Upper lobe of left lung (tissue), 6 donors: ENCODE results near the gene ALPK1. TPM values are rescaled to one million over a fixed set of nuclear protein-coding genes. Genes with fewer than 3 reads are reported as not detected.
A peak's percentile ranks its signal among the peaks of the same experiment; 100 is the strongest.

ENCODE experiments used
- ATAC-seq, 2 donors: fragments of 200-7000 bp; cut with Tn5 transposase; one replicate each; pipeline ENCODE4 v1.9.1; 2022; ENCODE audit warnings: mild to moderate bottlenecking in 2 of 2, moderate library complexity in 2 of 2; ENCODE audit not compliant: low FRiP score in 2 of 2
- DNase-seq, 2 donors: peaks; one replicate each; pipeline ENCODE4 v3.0.0-alpha.2; 2019 to 2020
- H3K27ac ChIP-seq, 4 donors: fragments of 200-600 bp; sonication (generic); one replicate each; pipeline ENCODE4 v1.5.1; 2016 to 2019
- H3K27me3 ChIP-seq, 4 donors: fragments of 200-600 bp; sonication (generic); one replicate each; pipeline ENCODE4 v1.5.1; 2017 to 2019
- H3K36me3 ChIP-seq, 4 donors: fragments of 200-600 bp; sonication (generic); one replicate each; pipeline ENCODE4 v1.5.1; 2016 to 2019
- H3K4me1 ChIP-seq, 4 donors: fragments of 200-600 bp; sonication (generic); one replicate each; pipeline ENCODE4 v1.5.1; 2018 to 2019
- H3K4me3 ChIP-seq, 4 donors: fragments of 200-600 bp; sonication (generic); one replicate each; pipeline ENCODE4 v1.5.1; 2017 to 2019; ENCODE audit warnings: mild to moderate bottlenecking in 2 of 4, moderate library complexity in 1 of 4
- H3K9me3 ChIP-seq, 4 donors: fragments of 200-600 bp; sonication (generic); one replicate each; pipeline ENCODE4 v1.5.1; 2018 to 2019
- CTCF ChIP-seq, 6 experiments: fragments of 450-650 bp in 4 of 6; fragments of 200-600 bp in 2 of 6; sonication (generic) in 2 of 6; IDR thresholded peaks; one replicate each; pipeline ENCODE4 v1.5.1; 2016 to 2019; ENCODE audit warnings: antibody characterized with exemption in 6 of 6
- EP300 ChIP-seq, 4 donors: sonication (generic); formaldehyde crosslinking; IDR thresholded peaks; one replicate each; pipeline ENCODE4 v1.5.1; 2017; ENCODE audit warnings: antibody characterized with exemption in 4 of 4, control low read depth in 2 of 4
- POLR2A ChIP-seq, 4 donors: fragments of 450-650 bp; IDR thresholded peaks; one replicate each; pipeline ENCODE4 v1.5.1; 2016 to 2017; ENCODE audit warnings: antibody characterized with exemption in 4 of 4, mild to moderate bottlenecking in 2 of 4
- POLR2AphosphoS5 ChIP-seq, 2 donors: sonication (generic); formaldehyde crosslinking; IDR thresholded peaks; one replicate each; pipeline ENCODE4 v1.5.1; 2017; ENCODE audit warnings: antibody characterized with exemption in 2 of 2
- WGBS, 2 donors: methylation state at CpG; one replicate each; pipeline ENCODE4 v1.1.5; 2017 to 2018; 5-methylcytosine and 5-hydroxymethylcytosine counted together
- total RNA-seq, 6 donors: library from RNA; depleted of rRNA in 4 of 6; stranded (reverse); fragments of >200 nt in 4 of 6; gene quantifications; one replicate each; pipeline versions ENCODE4 v1.1.0 to v1.2.1, GENCODE V29; 2016 to 2021
- donor health status: DM: no; HTN: no; CAD: no; lungs with moderate emphysema.
- donor health status: DM: no; HTN: yes; CAD: no; lungs with severe emphysema.

ALPK1 gene
- total RNA-seq, 6 donors from 2014 or later = 22.7 to 68.0 (median 35.6) TPM

GRCh38 chr4:112315446-112315845, 18.3 kb downstream of the ALPK1 start:
- H3K27me3 ChIP-seq = no peaks in the 10 kb centered on the region
- H3K27ac ChIP-seq = peak overlapping the region in 1 of 4 donors; percentile 40
- peaks cover 0 to 5% (median 0%) of the 10 kb centered on the region in 4 donors for H3K36me3 ChIP-seq
- WGBS, 2 donors = 53 to 62% methylated on average over 3 of the region's 3 CpGs
- TF ChIP-seq POLR2A (IDR thresholded peaks at IDR 0.05) = no peak
- TF ChIP-seq POLR2AphosphoS5 (IDR thresholded peaks at IDR 0.05) = no peak
- no peak for TF ChIP-seq CTCF (IDR thresholded peaks at IDR 0.05)
- no peak for TF ChIP-seq EP300 (IDR thresholded peaks at IDR 0.05)
- H3K9me3 ChIP-seq = no peaks in the 10 kb centered on the region
- ATAC-seq = peak in 1 of 2 donors; percentile 47
- no peak for DNase-seq
- no peak overlapping the region for H3K4me3 ChIP-seq
- peaks cover 0 to 5% (median 2%) of the 10 kb centered on the region in 4 donors for H3K4me1 ChIP-seq

GRCh38 chr4:112316360-112316759, 19.2 kb downstream of the ALPK1 start:
- peaks cover 0 to 5% (median 0%) of the 10 kb centered on the region in 4 donors for H3K36me3 ChIP-seq
- peaks cover 0 to 5% (median 2%) of the 10 kb centered on the region in 4 donors for H3K4me1 ChIP-seq
- no peaks in the 10 kb centered on the region for H3K27me3 ChIP-seq
- WGBS, 2 donors = 71% methylated on average over 2 of the region's 2 CpGs
- ATAC-seq = peak in 1 of 2 donors; percentile 65
- no peaks in the 10 kb centered on the region for H3K9me3 ChIP-seq
- no peak for DNase-seq
- H3K27ac ChIP-seq = peak overlapping the region in 2 of 4 donors; percentile 22 to 40
- no peak for TF ChIP-seq EP300 (IDR thresholded peaks at IDR 0.05)
- TF ChIP-seq CTCF (IDR thresholded peaks at IDR 0.05) = no peak
- TF ChIP-seq POLR2AphosphoS5 (IDR thresholded peaks at IDR 0.05) = no peak
- TF ChIP-seq POLR2A (IDR thresholded peaks at IDR 0.05) = no peak
- no peak overlapping the region for H3K4me3 ChIP-seq

- no peak overlapping the region for H3K27ac ChIP-seq
- H3K36me3 ChIP-seq = peaks cover 0 to 5% (median 0%) of the 10 kb centered on the region in 4 donors
- 82 to 83% methylated on average over 5 of the region's 5 CpGs for WGBS, 2 donors
- DNase-seq (no peak), ATAC-seq (no peak)
- H3K4me3 ChIP-seq = no peak overlapping the region
- no peaks in the 10 kb centered on the region for H3K27me3 ChIP-seq
- H3K4me1 ChIP-seq = peaks cover 0 to 11% (median 4%) of the 10 kb centered on the region in 4 donors
- H3K9me3 ChIP-seq = no peaks in the 10 kb centered on the region
- TF ChIP-seq EP300 (IDR thresholded peaks at IDR 0.05) = no peak
- no peak for TF ChIP-seq POLR2A (IDR thresholded peaks at IDR 0.05)
- TF ChIP-seq POLR2AphosphoS5 (IDR thresholded peaks at IDR 0.05) = no peak
- no peak for TF ChIP-seq CTCF (IDR thresholded peaks at IDR 0.05)
Observed at GRCh38 chr4:112318239-112319142, 21.3 kb downstream of the ALPK1 start.

GRCh38 chr4:112321776-112322684, 24.9 kb downstream of the ALPK1 start:
- H3K27me3 ChIP-seq = no peaks in the 10 kb centered on the region
- ATAC-seq (peak; percentile 73 to 82), DNase-seq (peak in 1 of 2 donors; percentile 74)
- H3K4me3 ChIP-seq = no peak overlapping the region
- peaks cover 0 to 8% (median 3%) of the 10 kb centered on the region in 4 donors for H3K4me1 ChIP-seq
- 20 to 28% methylated on average over 4 of the region's 4 CpGs for WGBS, 2 donors
- peaks cover 0 to 15% (median 4%) of the 10 kb centered on the region in 4 donors for H3K36me3 ChIP-seq
- no peak overlapping the region for H3K27ac ChIP-seq
- no peaks in the 10 kb centered on the region for H3K9me3 ChIP-seq
- peak; percentile 57 to 77 (median 74) for TF ChIP-seq CTCF (IDR thresholded peaks at IDR 0.05)
- peak in 1 of 2 donors; percentile 10 for TF ChIP-seq POLR2AphosphoS5 (IDR thresholded peaks at IDR 0.05)
- no peak for TF ChIP-seq EP300 (IDR thresholded peaks at IDR 0.05)
